BJ (cell line): Measurements from ENCODE around the gene ADARB1. TPM values are rescaled to one million over a fixed set of nuclear protein-coding genes. Genes with fewer than 3 reads are reported as not detected.

Experiments used
- CTCF ChIA-PET: fragments of 350-600 bp; formaldehyde crosslinking; extraction: SDS; loops from one replicate; lab custom pipeline; 2021; ENCODE audit warnings: antibody characterized with exemption, inconsistent platforms; lab: Yijun Ruan, JAX
- POLR2A ChIA-PET: fragments of 300-600 bp; sonication (Branson Sonifier 250); formaldehyde crosslinking; extraction: SDS; loops from one replicate; lab custom pipeline; 2021; ENCODE audit warnings: antibody characterized with exemption; lab: Charles Lee
- DNase-seq: peaks from one replicate; pipeline ENCODE4 v3.0.0-alpha.2; 2011; ENCODE audit warnings: low read depth
- H3K27me3 ChIP-seq: 2 replicates; pipeline ENCODE4 v1.6.0; 2011; ENCODE audit warnings: low read length; ENCODE audit not compliant: control insufficient read depth, insufficient read depth
- H3K36me3 ChIP-seq: 2 replicates; pipeline ENCODE4 v1.5.1; 2011; ENCODE audit warnings: low read length; ENCODE audit not compliant: control insufficient read depth, insufficient read depth
- H3K4me3 ChIP-seq: 2 replicates; pipeline ENCODE4 v1.5.1; 2011; ENCODE audit warnings: low read depth, mild to moderate bottlenecking, control low read depth, low read length
- CTCF ChIP-seq: IDR thresholded peaks from 2 replicates; pipeline ENCODE4 v1.5.1; 2011; ENCODE audit warnings: low read depth, mild to moderate bottlenecking, control low read depth, inconsistent platforms, low read length, moderate library complexity; ENCODE audit not compliant: insufficient read depth
- polyA plus RNA-seq: library from polyadenylated mRNA; depleted of rRNA; stranded (reverse); fragments of >200 nt; gene quantifications from 2 replicates; pipeline ENCODE4 v1.2.3, GENCODE V29; 2011

The ADARB1 gene
- polyA plus RNA-seq, 1 experiment, result 10.9 TPM

- POLR2A ChIA-PET, result no interaction called here
- peaks cover 2% of the 10 kb centered on the region; the same call in 1 of the 2 replicates for H3K36me3 ChIP-seq
- DNase-seq, result no peak
- no peak overlapping the region for H3K4me3 ChIP-seq
- H3K27me3 ChIP-seq, result no peaks in the 10 kb centered on the region
- CTCF ChIA-PET, result interaction anchor here (0.8 to 7.3 kb wide), 7 partner anchors 11 to 229 kb away, joined by 3 to 39 read pairs (median 4); no protein-coding TSS in a partner anchor
- TF ChIP-seq CTCF, result no peak
Observed at GRCh38 chr21:45122030-45122429, 47.6 kb downstream of the ADARB1 start.

- peaks cover 2% of the 10 kb centered on the region; the same call in 1 of the 2 replicates for H3K36me3 ChIP-seq
- ChIA-PET CTCF (interaction anchor here (0.6 to 7.3 kb wide), 6 partner anchors 10 to 173 kb away, joined by 3 to 39 read pairs (median 4); no protein-coding TSS in a partner anchor), POLR2A (no interaction called here)
- no peak overlapping the region for H3K4me3 ChIP-seq
- H3K27me3 ChIP-seq, result no peaks in the 10 kb centered on the region
- DNase-seq, result no peak
- TF ChIP-seq CTCF, result no peak
Observed at GRCh38 chr21:45122432-45123132, 48.2 kb downstream of the ADARB1 start.

- CTCF ChIA-PET, result interaction anchor here (7.3 kb wide), 1 partner anchor 14 kb away, joined by 39 read pairs; no protein-coding TSS in a partner anchor
- no peak for TF ChIP-seq CTCF
- POLR2A ChIA-PET, result no interaction called here
- H3K36me3 ChIP-seq, result peaks cover 2% of the 10 kb centered on the region; the same call in 1 of the 2 replicates
- no peak overlapping the region for H3K4me3 ChIP-seq
- no peak for DNase-seq
- no peaks in the 10 kb centered on the region for H3K27me3 ChIP-seq
Observed at GRCh38 chr21:45123440-45123839, 49.1 kb downstream of the ADARB1 start.

GRCh38 chr21:45124596-45124995 lies 50.2 kb downstream of the ADARB1 start:
- no peaks in the 10 kb centered on the region for H3K27me3 ChIP-seq
- TF ChIP-seq CTCF, result no peak
- ChIA-PET CTCF (interaction anchor here (1.0 to 8.2 kb wide), 4 partner anchors 13 to 178 kb away, joined by 4 to 155 read pairs (median 22); no protein-coding TSS in a partner anchor), POLR2A (no interaction called here)
- H3K36me3 ChIP-seq, result peaks cover 2% of the 10 kb centered on the region; the same call in 1 of the 2 replicates
- DNase-seq, result no peak
- H3K4me3 ChIP-seq, result no peak overlapping the region

- Histone ChIP-seq H3K27me3 (no peaks in the 10 kb centered on the region), H3K36me3 (peaks cover 1% of the 10 kb centered on the region; the same call in 1 of the 2 replicates), H3K4me3 (no peak overlapping the region)
- POLR2A ChIA-PET, result no interaction called here
- TF ChIP-seq CTCF, result no peak
- CTCF ChIA-PET, result interaction anchor here (1.0 to 8.2 kb wide), 5 partner anchors 12 to 178 kb away, joined by 3 to 155 read pairs (median 5); no protein-coding TSS in a partner anchor
- no peak for DNase-seq
Observed at GRCh38 chr21:45125357-45125756, 51.0 kb downstream of the ADARB1 start.
